A549 treated with AZD2906 at 1 μM for 4 hours (cell line): ENCODE data around the gene PPARA. TPM values are rescaled to one million over a fixed set of nuclear protein-coding genes. Genes with fewer than 3 reads are reported as not detected.

Source experiments
- total RNA-seq: library from RNA; stranded (reverse); fragments of 200-300 nt; extraction: Qiagen RNA extraction; gene quantifications from 5 replicates; pipeline ENCODE4 v1.2.3, GENCODE V29; 2022

Gene PPARA
- total RNA-seq, result 0.96 to 2.0 TPM (median 1.6 TPM) in 5 replicates

GRCh38 chr22:46150034-46150654 is at the start of gene PPARA:
Gene PPARA, plus strand, starts transcription at chr22:46150526. Its CDS starts 47,858 bp downstream, at chr22:46198384.

GRCh38 chr22:46250035-46250782 is 99.9 kb downstream of the PPARA start, which contains the start of gene CDPF1:
Gene CDPF1, minus strand, starts transcription at chr22:46250293. Its CDS starts 2,009 bp downstream, at chr22:46248284.

GRCh38 chr22:46263216-46263590 is 112.9 kb downstream of the PPARA start, which contains the start of gene PKDREJ:
Gene PKDREJ, minus strand, starts transcription at chr22:46263343. Its CDS starts 21 bp downstream, at chr22:46263322.

GRCh38 chr22:46267431-46268279 is 117.3 kb downstream of the PPARA start, which contains the start of gene TTC38:
Gene TTC38, plus strand, starts transcription at chr22:46268008. Its CDS starts 32 bp downstream, at chr22:46268040.

Other genes with a start within 250 kb of the PPARA start
- 42.8 to 57.0 TPM (median 52.5 TPM) in 5 replicates for gene WNT7B, start 173.4 kb upstream of the PPARA start, total RNA-seq
- 8.4 to 12.6 TPM (median 10.0 TPM) in 5 replicates for gene CDPF1, start 99.8 kb downstream of the PPARA start, total RNA-seq
- gene PKDREJ, start 112.8 kb downstream of the PPARA start, total RNA-seq, result not detected in 5 replicates
- 11.4 to 15.9 TPM (median 12.5 TPM) in 5 replicates for gene TTC38, start 117.5 kb downstream of the PPARA start, total RNA-seq
- 28.0 to 34.4 TPM (median 30.7 TPM) in 5 replicates for gene GTSE1, start 146.3 kb downstream of the PPARA start, total RNA-seq
- 32.1 to 37.9 TPM (median 35.9 TPM) in 5 replicates for gene TRMU, start 185.2 kb downstream of the PPARA start, total RNA-seq